HCEC 1CT (cell line): Measurements from ENCODE around the gene S1PR4.
A peak's percentile ranks its signal among the peaks of the same experiment; 100 is the strongest.

Experiments used
- DNase-seq: peaks from one replicate; pipeline ENCODE4 v3.0.0-alpha.2; 2017

S1PR4 gene, protein sequence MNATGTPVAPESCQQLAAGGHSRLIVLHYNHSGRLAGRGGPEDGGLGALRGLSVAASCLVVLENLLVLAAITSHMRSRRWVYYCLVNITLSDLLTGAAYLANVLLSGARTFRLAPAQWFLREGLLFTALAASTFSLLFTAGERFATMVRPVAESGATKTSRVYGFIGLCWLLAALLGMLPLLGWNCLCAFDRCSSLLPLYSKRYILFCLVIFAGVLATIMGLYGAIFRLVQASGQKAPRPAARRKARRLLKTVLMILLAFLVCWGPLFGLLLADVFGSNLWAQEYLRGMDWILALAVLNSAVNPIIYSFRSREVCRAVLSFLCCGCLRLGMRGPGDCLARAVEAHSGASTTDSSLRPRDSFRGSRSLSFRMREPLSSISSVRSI

DNA sequence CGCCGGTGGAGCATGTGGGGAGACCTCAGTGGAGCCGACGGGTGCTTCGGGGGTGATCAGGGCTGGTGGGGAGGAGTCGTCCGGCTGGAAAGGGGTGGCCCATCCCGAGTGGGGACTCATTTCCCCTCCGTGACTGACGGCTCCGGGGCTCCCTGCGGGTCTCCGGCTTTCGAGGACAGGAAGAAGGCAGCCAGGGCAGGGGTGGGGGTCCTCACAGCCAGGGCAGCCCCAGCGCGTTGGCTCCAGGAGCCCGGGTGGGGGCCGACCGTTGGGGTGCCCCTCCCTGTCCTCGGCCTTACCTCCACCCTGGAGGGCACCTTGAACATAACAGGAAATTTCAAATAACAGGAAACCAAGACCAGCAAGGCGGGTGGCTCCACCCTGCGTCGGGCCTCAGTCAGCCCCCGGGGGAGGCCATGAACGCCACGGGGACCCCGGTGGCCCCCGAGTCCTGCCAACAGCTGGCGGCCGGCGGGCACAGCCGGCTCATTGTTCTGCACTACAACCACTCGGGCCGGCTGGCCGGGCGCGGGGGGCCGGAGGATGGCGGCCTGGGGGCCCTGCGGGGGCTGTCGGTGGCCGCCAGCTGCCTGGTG lies at the start of gene S1PR4:
Gene S1PR4 (plus strand): TSS at position 393 of the 596 bp plus-strand sequence. CDS start 24 bp downstream, at position 417.
- DNase-seq: no peak

DNA sequence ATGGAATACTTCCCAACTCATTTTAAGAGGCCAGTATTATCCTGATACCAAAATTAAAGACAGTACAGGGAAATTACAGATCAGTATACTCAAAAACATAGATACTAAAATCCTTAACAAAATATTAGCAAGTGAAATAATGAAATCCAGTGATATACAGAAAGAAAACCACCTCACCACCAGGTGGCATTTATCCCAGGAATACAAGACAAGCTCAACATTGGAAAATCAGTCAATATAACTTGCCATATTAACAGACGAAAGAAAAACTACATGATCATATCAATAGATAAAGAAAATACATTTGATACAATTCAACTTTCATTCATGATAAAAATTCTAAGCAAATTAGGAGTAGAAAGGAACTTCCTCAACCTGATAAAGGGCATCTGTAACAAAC lies 49.5 kb upstream of the S1PR4 start:
- DNase-seq: peak; percentile 58

DNA sequence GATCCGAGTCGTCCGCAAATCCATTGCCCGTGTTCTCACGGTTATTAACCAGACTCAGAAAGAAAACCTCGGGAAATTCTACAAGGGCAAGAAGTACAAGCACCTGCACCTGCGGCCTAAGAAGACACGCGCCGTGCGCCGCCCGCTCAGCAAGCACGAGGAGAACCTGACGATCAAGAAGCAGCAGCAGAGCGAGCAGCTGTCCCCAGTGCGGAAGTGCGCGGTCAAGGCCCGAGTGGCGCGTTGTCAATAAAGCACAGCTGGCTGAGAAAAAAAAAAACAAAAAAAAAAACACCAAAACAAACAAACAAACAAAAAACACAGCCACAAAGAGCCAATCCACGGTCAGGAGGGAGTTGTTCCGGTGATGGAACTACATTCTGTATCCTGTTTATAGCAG lies 47.4 kb upstream of the S1PR4 start:
- DNase-seq: no peak

DNA sequence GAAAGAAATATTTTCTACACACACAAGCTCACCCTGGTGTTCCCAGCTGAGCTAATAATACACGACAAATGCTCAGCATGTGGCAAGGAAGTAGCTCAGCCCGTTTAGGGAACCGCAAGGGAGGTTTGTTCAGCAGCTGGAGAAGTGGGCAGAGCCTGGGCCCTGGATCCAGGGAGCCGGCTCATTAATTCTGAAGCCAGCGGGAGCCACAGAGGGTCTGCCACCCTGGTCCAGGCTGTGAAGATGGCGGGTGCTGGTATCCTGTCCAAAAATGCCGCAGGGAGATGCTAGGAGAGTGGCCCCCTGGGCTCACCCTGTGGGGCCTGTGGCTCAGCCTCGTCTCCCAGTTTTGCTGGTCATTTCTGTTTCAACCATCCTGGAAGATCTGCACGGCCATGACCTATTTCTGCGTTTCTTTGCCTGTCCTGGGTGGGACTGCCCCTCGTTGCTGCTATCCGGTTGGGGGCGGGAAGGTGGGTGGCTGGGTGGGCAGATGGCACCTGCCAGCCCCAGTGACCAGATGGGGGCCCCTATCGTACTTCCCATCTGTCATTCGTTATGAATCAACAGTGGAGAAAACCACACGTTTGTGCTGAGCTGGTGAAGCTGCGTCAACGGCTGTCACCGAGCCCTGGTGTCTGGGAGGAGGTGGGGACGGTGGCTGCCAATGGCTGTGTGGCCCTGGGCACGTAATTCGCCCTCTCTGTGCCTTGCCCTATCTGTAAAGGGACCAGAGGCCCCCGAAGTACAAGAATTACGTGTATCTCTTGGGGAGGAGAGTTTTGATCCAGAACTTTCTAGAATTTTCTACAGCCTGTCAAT lies 45.4 kb upstream of the S1PR4 start:
- no peak for DNase-seq

DNA sequence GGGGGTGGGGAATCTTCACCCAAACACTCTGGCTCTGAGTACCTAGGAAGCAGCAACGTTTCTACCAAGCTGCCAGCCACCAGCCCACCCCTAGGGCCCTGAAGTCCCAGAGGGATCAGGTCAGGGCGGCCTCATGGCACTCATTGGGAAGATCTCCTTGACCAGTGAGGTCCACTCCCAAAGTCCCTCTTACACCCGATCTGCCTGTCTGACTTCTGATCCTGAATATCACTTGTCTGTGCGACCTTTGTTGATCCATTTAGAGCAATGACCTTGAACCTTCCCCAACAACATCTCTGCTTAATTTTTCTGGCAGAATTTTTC lies 44.8 kb upstream of the S1PR4 start:
- no peak for DNase-seq

DNA sequence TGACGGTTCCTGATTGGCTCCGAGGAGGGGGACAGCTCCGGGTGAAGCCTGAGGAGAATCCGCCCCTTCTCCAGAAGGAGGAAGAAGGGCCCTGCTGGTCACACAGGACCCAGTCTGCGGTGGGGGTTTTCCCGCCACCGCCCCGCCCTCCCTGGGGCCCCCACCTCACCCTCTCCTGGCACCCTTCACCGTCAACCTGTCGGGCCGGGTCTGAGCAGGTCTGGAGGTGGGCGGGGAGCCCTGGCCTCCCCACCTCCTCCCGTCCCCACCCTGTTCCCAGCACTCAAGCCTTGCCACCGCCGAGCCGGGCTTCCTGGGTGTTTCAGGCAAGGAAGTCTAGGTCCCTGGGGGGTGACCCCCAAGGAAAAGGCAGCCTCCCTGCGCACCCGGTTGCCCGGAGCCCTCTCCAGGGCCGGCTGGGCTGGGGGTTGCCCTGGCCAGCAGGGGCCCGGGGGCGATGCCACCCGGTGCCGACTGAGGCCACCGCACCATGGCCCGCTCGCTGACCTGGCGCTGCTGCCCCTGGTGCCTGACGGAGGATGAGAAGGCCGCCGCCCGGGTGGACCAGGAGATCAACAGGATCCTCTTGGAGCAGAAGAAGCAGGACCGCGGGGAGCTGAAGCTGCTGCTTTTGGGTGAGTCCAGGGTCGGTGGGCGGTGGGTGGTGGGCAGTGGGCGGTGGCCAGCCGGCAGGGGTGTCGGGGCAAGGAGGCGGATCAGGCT lies 42.4 kb upstream of the S1PR4 start, which contains the start of gene GNA15:
Gene GNA15 (plus strand): TSS at position 73 of the 723 bp plus-strand sequence. CDS start 418 bp downstream, at position 491.
- DNase-seq: no peak

DNA sequence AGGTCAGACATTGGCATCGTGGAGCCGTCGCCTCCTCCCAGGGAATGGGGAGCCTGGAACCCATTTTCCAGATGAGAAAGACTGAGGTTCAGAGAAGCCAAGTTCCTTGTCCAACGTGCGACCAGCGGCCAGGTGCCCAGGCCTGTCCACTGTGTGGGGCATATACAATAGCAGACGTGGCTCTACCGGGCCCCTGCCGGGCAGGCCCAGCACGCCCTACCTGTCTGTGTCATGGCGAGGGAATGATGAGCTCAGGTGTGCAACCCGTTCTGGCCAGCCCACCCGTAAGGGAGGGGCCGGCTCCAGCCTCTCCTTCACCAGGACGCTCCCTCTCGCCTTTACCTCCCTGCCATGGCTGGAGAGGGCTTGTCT lies 41.9 kb upstream of the S1PR4 start:
- no peak for DNase-seq

DNA sequence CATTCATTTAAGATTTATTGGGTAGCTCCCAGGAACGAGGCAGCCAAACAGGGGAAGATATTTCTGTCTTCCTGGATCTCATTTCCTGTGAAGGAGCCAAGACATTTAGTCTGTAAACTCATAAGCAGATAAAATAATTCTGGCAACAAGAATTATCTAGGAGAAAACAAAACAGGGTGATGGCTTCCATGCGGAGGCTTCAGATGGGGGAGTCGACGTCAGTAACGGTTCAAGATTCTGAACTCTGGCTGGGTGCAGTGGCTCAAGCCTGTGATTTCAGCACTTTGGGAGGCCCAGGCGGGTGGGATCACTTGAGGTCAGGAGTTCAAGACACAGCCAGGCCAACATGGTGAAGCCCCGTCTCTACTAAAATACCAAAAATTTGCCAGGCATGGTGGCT lies 41.5 kb upstream of the S1PR4 start:
- DNase-seq: no peak

DNA sequence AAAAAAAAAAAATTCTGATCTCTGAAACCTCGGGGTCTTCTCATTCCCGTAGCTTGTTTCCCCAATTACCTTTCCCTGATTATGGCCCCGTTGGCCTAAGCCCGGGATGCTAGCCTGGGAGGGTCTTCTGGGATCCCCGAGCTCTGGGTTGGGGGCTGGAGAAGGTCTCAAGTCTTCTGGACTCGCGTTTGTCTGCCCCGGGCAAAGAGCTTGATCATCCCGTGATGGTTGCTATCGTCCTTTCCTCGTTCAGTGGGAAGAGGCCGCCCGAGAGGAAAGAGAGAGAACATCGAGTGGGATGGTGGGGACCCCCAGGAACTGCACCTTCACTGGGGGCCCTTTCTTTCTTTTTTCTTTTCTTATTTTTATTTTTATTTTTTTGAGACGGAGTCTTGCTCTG lies 40.3 kb upstream of the S1PR4 start:
- DNase-seq: no peak

DNA sequence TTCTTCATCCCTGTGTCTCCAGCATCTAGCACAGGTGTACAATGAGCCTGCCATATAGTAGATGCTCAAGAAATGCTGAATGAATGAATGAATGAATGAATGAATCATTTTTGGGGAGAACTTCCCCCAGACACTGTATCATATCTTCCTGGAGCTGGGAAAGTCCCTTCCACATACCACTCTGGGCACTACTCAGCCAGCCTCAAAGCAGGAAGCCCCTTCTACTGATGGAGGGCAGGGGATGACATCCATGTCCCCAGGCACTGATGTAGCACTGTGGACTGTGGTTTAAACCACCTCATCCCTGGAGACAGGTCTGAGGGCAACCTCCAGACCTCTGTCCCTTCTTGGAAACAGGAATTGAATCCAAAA lies 37.9 kb upstream of the S1PR4 start:
- DNase-seq: no peak

DNA sequence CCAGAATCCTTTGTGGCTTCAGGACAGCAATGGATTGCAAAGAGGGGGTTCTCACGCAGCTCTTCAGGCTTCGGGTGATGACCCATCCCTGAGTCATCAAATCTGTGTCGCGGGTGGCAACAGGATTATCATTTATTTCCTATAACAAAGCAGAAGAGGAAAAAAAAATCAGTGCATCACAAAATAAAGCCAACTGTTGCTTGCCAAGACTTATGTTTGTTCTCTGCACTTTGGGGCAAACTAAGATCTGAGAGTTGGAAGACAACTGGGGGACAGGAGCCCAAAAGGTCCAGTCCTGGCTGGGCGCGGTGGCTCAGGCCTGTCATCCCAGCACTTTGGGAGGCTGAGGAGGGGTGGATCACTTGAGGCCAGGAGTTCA lies 36.3 kb upstream of the S1PR4 start:
- peak; percentile 95 for DNase-seq

DNA sequence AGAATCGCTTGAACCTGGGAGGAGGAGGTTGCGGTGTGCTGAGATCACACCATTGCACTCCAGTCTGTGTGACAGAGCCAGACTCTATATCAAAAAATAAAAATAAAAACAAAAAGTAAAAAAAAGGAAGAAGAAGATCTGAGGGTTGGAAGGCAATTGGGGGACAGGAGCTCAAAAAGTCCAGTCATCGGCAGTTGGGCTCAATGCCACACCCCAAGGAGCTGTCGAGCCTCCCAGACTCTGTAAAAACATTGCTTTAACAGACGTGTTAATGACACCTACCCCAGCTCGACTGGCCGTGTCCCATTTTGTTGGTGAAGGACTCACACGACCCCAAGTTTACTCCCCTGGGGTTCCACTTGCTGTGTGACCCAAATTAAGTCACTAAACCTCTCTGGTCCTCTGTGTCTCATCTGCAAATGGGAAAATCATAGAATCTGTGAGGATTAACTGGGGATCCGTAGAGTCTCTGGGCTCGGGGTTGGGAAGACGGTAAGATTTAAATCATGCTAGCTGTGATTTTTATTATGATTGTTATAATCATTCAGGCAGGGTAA lies 35.7 kb upstream of the S1PR4 start:
- DNase-seq: no peak

DNA sequence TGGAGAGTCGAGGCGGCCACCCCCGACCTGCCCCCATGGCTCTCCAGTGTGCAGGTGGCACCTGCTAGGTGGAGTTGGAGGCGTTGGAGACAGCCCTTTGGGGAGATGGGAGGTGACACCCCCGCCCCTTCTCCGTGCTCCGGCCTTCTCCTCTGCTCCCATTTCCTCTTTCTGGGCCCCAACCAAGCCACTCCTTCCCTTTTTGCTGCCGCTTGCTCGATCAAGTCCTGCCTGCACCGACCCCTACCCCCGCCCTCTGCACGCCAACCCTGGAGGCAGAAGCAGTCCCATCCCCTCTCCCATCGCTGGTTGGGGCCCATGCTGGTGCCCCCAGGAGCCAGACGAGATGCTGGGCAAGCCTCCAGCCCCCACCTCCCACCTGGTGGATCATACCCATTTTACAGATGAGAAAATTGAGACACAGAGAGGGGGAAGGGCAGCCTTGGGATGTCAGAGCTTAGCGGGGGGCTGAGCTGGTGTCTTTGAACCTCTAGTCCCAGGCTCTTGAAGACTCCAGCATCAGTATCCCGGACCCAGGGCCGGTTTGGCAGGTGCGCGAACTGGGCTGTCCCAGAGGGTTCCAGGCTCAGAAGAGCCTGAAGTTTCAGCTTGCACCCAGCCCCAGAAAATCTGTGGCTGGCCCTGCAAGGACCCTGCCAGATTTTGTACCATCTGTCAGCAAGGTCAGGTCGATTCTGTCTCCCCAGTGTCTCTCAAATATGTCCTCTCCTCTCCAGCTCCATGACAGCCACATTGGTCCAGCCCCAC lies 32.5 kb upstream of the S1PR4 start:
- DNase-seq: no peak

DNA sequence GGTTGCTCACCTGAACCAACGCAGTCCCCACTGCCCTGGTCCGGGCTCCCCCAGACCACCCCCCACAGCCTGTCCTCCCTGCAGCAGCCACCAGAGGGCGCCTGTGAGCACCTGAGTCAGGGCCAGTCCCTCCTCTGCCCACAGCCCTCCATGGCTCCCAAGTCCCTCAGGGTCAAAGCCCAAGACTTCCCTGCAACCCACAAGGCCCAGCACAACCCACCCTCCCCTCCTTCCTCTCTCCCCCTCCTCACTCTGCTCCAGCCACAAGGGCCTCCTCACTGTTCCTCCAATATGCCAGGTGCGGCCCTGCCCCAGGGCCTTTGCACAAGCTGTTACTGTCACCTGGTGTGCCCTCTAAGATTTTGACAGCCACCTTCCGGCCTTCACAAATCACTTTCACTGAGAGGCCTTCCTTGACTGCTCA lies 31.9 kb upstream of the S1PR4 start:
- no peak for DNase-seq

DNA sequence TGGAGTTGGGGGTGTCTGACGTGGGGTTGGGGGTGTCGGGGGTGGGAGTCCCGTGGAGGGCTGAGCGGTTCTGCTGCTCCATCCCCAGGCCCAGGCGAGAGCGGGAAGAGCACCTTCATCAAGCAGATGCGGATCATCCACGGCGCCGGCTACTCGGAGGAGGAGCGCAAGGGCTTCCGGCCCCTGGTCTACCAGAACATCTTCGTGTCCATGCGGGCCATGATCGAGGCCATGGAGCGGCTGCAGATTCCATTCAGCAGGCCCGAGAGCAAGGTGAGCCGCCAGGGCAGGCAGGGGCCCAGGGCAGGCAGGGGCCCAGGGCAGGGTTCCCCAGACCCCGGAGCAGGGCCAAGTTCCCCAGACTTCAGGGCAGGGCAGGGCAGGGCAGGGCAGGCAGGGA lies 30.1 kb upstream of the S1PR4 start:
- DNase-seq: no peak

DNA sequence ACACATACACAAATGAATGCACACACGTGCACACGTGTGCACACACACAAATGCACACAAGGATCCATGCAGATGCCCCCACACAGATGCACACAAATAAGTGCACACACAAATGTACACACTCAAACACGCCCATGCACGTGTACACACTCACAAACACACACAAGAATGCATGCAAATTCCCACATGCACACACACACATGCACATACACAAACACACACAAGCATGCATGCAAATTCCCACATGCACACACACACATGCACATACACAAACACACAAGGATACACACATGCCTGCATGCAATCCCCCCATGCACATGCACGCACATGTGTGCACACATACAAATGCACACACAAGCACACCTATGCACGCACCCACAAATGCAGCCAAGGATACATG lies 29.5 kb upstream of the S1PR4 start:
- no peak for DNase-seq

DNA sequence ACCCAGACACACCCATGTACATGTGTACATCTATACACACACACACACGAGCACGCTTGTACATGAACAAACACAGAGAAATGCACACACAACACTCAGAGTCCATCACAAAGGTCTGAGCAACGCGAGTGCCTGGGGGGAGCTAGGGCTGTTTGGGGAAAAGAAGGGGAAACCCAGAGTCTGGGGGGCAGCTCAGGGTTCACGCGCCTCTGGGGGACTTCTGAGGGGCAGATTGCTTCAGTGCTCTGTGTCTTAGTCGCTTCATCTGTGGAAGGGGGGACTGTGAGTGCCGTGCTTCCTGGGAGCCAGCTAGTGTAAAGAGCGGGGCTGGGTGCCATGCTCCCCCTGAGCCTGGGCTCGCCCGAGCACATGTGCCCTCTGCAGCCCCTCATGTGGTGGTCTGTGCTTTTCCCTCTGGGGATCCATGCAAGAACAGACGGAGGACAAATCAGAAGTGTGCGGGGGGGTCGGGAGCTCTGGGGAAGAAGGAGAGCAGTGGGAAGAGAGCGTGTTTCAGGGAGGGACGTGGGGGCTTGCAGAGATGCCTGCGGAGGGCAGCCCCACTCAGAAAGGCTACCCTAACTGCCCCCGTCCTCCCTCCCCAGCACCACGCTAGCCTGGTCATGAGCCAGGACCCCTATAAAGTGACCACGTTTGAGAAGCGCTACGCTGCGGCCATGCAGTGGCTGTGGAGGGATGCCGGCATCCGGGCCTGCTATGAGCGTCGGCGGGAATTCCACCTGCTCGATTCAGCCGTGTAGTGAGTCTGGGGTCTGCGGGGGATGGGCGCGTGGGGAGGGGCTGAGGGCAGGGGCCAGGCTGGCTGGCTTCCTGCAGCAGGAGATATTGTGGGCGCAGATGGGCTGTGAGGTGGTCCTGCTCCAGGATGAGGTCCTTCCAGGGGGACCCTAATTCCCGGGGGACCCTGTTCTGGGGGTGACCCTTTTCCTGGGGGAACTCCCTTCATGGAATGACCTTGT lies 28.8 kb upstream of the S1PR4 start:
- DNase-seq: no peak

DNA sequence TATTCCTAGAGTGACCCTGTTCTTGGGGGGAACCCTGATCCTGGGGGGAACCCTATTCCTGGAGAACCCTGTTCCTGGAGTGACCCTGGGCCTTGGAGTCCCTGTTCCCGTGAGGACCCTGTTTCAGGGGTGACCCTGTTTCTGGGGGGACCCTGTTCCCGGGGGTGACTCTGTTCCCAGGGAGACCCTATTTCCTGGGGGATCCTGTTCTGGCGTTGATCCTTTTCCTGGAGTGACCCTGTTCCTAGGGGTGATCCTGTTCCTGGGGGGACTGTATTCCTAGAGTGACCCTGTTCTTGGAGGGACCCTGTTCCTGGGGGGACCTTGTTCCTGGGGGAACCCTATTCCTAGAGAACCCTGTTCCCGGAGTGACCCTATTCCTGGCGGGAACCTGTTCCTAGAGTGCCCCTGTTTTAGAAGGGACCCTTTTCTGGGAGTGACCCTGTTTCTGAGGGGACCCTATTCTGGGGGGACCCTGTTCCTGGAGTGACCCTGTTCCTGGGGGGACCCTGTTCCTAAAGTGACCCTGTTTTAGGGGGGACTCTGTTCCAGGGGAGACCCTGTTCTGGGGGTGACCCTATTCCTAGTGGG lies 27.7 kb upstream of the S1PR4 start:
- no peak for DNase-seq

DNA sequence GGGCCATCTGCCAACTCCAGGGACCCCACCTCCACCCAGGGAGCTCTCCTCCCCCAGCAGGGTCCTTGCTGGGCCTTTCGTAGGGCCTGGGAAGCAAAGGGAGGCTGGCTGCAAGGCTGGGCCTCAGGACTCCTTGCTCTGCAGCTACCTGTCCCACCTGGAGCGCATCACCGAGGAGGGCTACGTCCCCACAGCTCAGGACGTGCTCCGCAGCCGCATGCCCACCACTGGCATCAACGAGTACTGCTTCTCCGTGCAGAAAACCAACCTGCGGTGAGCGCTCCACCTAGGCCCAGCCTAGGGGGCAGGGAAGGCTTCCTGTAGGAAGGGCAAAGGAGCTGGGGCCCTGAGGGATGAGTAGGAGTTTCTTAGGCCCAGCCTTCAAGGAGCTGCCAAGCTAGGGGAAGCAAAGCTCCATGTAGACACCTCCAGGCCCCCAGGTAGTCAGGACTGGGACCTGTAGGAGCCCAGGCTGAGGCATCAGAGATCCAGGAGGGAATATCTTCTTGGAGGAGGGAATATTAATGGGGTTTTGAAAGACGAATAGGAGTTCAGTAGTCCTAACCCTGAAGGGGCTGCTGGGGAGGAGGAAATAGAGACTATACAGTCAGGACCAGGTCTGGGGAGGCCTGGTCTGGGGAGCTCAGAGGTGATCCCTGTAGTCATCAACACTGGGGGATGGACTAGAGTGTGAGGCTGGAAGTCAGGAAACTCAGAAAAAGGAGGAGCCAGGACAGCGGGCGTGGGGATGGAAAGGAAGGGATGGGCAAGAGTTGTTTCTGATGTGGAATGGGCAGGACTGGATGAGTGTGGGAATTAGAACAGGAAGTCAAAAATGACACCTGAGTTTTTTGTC lies 26.8 kb upstream of the S1PR4 start:
- DNase-seq: peak; percentile 20

DNA sequence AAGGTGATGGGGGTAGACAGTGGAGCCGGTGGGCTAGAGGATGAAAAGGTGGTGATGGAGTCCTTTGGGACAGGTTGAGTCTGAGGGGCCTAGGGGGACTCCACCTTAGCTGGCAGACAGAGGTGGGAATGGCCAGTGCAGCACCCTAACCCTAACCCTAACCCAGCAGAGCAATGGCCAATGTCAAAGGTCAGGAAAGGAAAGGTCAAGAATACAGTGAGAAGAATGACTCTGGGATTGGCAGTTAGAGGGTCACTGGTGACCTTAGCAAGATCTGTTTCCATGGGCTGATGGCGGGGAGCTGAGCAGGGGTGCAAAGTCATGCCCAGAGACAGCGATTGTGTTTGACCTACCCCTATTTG lies 26.2 kb upstream of the S1PR4 start:
- DNase-seq: no peak
